Astrocyte of the cerebellum (primary cell): ENCODE results near the gene PDHX.
A peak's percentile ranks its signal among the peaks of the same experiment; 100 is the strongest.
"Not testable (repeated sequence)": the region's sequence is repeated elsewhere in the genome, so short reads cannot be mapped to it uniquely, and the experiment has no call there.

ENCODE experiments used
- DNase-seq: peaks from one replicate; pipeline ENCODE4 v3.0.0-alpha.2; 2011; ENCODE audit warnings: low read depth
- H3K4me3 ChIP-seq: 2 replicates; pipeline ENCODE4 v1.5.1; 2011; ENCODE audit warnings: mild to moderate bottlenecking, low read depth, low read length, moderate library complexity
- in situ Hi-C: cut with HindIII; loops from 2 replicates; pipeline ENCODE4 v1.10.0; 2017; ENCODE audit warnings: low sequenced_read_pairs
- TF ChIP-seq, protein P1 (sequence below): IDR thresholded peaks from 2 replicates; pipeline ENCODE4 v1.5.1; 2012; ENCODE audit warnings: low read length, low read depth, moderate library complexity, mild to moderate bottlenecking; ENCODE audit errors: missing control alignments

The PDHX gene

DNA sequence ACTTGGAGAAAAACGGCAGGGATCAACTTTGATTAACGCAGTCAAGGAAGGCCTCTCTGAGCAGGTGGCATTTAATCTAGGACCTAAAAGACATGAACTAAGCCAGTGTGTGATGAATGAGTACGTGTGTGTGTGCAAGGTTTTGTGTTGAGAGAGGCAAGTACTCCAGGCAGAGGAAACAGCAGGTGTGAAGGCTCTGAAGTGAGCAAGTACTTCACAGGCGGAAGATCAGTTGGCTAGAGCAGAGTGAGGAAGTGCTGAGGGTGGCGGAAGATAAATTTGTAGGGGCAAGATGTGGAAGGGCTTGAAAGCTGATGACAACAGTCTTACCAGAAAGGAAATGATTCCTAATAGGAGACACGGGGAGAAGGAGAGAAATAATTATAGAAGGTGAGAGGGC is 7.0 kb upstream of the PDHX start:
- no peak overlapping the region for H3K4me3 ChIP-seq
- in situ Hi-C loops: no loop called here
- TF ChIP-seq, protein P1, sequence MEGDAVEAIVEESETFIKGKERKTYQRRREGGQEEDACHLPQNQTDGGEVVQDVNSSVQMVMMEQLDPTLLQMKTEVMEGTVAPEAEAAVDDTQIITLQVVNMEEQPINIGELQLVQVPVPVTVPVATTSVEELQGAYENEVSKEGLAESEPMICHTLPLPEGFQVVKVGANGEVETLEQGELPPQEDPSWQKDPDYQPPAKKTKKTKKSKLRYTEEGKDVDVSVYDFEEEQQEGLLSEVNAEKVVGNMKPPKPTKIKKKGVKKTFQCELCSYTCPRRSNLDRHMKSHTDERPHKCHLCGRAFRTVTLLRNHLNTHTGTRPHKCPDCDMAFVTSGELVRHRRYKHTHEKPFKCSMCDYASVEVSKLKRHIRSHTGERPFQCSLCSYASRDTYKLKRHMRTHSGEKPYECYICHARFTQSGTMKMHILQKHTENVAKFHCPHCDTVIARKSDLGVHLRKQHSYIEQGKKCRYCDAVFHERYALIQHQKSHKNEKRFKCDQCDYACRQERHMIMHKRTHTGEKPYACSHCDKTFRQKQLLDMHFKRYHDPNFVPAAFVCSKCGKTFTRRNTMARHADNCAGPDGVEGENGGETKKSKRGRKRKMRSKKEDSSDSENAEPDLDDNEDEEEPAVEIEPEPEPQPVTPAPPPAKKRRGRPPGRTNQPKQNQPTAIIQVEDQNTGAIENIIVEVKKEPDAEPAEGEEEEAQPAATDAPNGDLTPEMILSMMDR: no peak
- no peak for DNase-seq

DNA sequence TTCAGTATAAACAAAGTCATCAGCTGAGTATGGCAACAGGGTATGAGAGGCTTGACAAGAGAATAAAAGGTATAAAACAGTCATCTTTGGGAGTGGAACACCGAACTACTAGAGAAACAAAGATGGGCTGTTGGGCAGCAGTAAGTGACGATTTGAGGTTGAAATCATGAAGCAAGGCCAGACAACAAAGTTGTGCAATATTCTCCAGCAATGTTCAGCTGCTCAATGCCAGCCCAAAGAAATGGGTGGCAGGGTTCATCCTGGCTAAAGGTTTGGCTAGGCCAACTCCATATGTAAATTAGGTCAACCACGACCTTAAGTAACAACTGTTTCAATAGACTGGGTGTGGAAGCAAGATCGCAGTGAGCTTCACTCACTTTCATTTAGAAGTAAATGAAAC is 6.5 kb upstream of the PDHX start:
- TF ChIP-seq, protein P1: no peak
- H3K4me3 ChIP-seq: no peak overlapping the region
- no peak for DNase-seq
- in situ Hi-C loops: no loop called here

DNA sequence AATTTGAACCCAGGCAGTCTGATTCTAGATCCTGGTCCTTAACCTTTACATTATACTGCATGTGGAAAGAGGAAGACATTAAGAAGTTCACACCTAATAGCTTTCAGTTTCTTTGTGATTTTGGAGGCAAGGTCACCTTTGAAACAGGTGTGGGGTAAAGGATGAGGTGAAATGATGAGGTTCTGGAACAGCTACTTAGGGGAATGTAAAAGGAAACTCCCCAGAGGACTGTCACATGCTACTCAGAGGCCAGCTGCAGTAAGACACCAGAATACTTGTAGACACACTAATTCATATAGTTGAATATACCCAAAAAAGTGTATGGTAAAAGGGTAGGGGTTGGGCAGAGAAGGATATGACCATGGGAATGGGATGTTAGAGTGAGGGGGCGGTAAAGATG is 5.6 kb upstream of the PDHX start:
- TF ChIP-seq, protein P1: no peak
- DNase-seq: no peak
- in situ Hi-C loops: no loop called here
- no peak overlapping the region for H3K4me3 ChIP-seq

DNA sequence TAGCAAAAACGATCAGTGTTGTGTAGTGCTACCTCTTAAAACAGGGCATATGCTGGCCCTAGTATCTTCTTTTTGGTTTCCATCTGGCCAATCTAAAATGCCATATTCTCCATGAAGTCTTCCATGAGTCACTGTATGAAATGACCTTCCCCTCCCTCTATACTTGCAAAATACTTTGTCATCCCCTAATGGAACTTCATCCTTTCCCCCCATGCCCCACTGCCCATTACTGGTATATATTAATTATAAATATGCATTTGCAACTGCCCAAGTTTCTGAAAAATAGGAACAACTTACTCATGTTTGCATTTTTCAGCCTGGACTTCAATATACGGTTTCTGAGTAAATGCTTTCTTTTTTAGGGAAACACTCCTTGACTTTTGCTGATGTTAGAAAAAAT is 4.7 kb upstream of the PDHX start:
- no peak for DNase-seq
- TF ChIP-seq, protein P1: no peak
- in situ Hi-C loops: no loop called here
- H3K4me3 ChIP-seq: no peak overlapping the region

DNA sequence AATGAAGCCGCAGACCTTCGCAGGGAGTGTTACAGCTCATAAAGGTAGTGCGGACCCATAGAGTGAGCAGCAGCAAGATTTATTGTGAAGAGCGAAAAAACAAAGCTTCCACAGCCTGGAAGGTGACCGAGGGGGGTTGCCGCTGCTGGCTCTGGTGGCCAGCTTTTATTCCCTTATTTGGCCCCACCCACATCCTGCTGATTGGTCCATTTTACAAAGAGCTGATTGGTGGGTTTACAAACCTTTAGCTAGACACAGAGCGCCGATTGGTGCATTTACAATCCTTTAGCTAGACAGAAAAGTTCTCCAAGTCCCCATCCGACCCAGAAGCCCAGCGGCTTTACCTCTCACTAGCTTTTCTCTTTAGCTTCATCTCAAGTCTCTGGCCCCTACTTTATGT is 2.9 kb upstream of the PDHX start:
- in situ Hi-C loops, H3K4me3 ChIP-seq: not testable (repeated sequence)

DNA sequence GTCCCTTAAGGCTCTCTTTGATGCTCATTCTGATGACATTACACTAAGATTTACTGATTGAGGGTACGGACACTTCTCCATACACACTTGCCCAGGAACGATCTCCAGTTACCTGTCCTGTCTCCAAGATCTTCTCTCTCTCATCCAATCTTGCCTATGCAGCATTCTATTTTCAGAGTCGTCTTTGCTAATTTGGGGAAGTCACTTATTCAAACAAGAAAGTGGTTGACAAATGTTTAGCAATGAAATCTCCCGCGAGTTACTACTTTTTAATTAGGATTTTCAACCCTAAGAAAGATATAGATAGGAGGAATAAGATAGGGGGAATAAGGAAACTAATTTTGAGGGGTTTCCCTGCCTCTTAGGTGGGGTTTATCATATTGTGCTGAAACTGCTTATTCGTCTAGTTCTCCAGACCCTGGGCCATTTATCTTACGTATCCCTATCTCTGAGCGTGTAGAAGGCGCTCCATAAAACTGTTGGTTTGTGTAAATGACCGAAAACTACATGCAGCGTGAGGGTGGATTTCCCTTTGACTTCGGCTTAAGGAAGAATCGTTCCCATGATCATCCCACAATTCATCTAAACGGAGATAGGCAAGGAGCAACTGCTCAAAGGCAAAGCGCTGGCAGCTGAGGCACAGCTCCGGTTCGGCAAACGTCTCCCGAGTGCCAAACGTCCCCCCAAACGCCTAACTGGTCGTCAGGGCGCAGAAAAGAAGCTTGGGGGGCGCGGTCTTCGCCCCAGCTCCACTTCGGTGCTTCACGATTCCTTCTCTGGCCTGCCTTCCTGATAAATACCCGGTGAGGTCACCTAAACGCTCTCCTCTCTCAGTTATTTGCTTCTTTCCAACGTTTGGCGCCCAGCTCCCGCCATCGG is 1.0 kb upstream of the PDHX start:
- in situ Hi-C loops: no loop called here
- DNase-seq: peak; percentile 4
- TF ChIP-seq, protein P1: no peak
- peak overlapping the region; percentile 84 for H3K4me3 ChIP-seq

More for the DNA sequence above, 2.9 kb upstream of the PDHX start:
- DNase-seq: not testable (repeated sequence)
